Smooth muscle cell (in vitro differentiated cells): ENCODE measurements around the gene ITGA5. TPM values are rescaled to one million over a fixed set of nuclear protein-coding genes. Genes with fewer than 3 reads are reported as not detected.

Experiments
- DNase-seq: peaks from one replicate; lab custom pipeline; 2025; ENCODE audit not compliant: unreplicated experiment; lab: John Stamatoyannopoulos, UW
- H2AFZ ChIP-seq: fragments of 200-600 bp; sonication (generic); 2 replicates; pipeline ENCODE4 v1.6.0; 2016; ENCODE audit warnings: antibody characterized with exemption, low read depth, mild to moderate bottlenecking
- H3F3A ChIP-seq: fragments of 200-600 bp; sonication (generic); 2 replicates; pipeline ENCODE4 v1.6.0; 2017; ENCODE audit warnings: antibody characterized with exemption, low read depth
- H3K27ac ChIP-seq: fragments of 200-600 bp; sonication (generic); 2 replicates; pipeline ENCODE4 v1.5.1; 2016; ENCODE audit warnings: low read depth, mild to moderate bottlenecking
- H3K27me3 ChIP-seq: fragments of 200-600 bp; sonication (generic); 2 replicates; pipeline ENCODE4 v1.6.1; 2016; ENCODE audit warnings: low read depth, mild to moderate bottlenecking
- H3K36me3 ChIP-seq: fragments of 200-600 bp; sonication (generic); 2 replicates; pipeline ENCODE4 v1.5.1; 2016; ENCODE audit warnings: low read depth
- H3K4me1 ChIP-seq: fragments of 200-600 bp; sonication (generic); 2 replicates; pipeline ENCODE4 v1.5.1; 2016; ENCODE audit warnings: low read depth
- H3K4me2 ChIP-seq: fragments of 200-600 bp; sonication (generic); 2 replicates; pipeline ENCODE4 v1.6.0; 2016; ENCODE audit warnings: mild to moderate bottlenecking
- H3K4me3 ChIP-seq: fragments of 200-600 bp; sonication (generic); 2 replicates; pipeline ENCODE4 v1.5.1; 2016; ENCODE audit warnings: mild to moderate bottlenecking
- H3K79me2 ChIP-seq: fragments of 200-600 bp; sonication (generic); 2 replicates; pipeline ENCODE4 v1.6.0; 2016; ENCODE audit warnings: low read depth, mild to moderate bottlenecking
- H3K9ac ChIP-seq: fragments of 200-600 bp; sonication (generic); 2 replicates; pipeline ENCODE4 v1.6.0; 2016; ENCODE audit warnings: low read depth
- H3K9me3 ChIP-seq: fragments of 200-600 bp; sonication (generic); replicated peaks from 2 replicates; pipeline ENCODE4 v1.5.1; 2016; ENCODE audit warnings: low read depth
- H4K20me1 ChIP-seq: fragments of 200-600 bp; sonication (generic); 2 replicates; pipeline ENCODE4 v1.6.0; 2016; ENCODE audit warnings: low read depth
- CTCF ChIP-seq: fragments of 200-600 bp; sonication (generic); IDR thresholded peaks from 2 replicates; pipeline ENCODE4 v1.5.1; 2017; ENCODE audit warnings: borderline replicate concordance, mild to moderate bottlenecking, antibody characterized with exemption; ENCODE audit not compliant: insufficient read depth, poor library complexity, severe bottlenecking
- WGBS: methylation state at CpG from one replicate; pipeline ENCODE4 v1.1.7; 2016; ENCODE audit warnings: low lambda C conversion rate; 5-methylcytosine and 5-hydroxymethylcytosine counted together
- polyA plus RNA-seq: library from polyadenylated mRNA; unstranded; fragments of >200 nt; fragmentation: Nextera tagmentation; extraction: Ambion mirVana; gene quantifications from 2 replicates; pipeline ENCODE4 v1.2.1, GENCODE V29; 2016
- total RNA-seq: library from RNA; depleted of rRNA; stranded (reverse); fragments of >200 nt; gene quantifications from 2 replicates; pipeline ENCODE4 v1.2.3, GENCODE V29; 2014

Gene ITGA5
- total and polyA plus RNA-seq, 2 experiments from 2014 or later: 163 to 192 TPM

DNA sequence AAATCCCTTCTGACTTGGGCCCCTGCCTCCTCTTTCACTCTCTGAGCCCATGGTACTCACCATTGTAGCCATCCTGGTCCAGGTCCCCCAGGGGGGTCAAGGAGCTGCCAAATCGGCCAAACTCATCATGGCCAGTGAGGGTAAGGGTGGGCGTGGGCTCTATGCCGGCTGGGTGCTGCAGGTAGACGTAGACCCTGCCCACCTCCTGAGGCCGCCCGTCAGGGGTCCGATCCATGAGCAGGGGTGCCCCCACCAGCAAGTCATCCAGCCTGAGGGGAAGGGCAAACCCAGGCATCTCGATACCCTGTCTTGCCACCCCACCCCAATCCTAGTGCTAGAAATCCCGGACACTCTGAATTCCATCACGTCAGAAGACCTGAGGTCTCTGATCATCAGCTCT lies 14.0 kb downstream of the ITGA5 start:
- no peak overlapping the region for H3K27ac ChIP-seq
- H3K36me3 ChIP-seq: peaks cover 10% of the 10 kb centered on the region
- 95% methylated on average over 10 of the region's 10 CpGs for WGBS
- peaks cover 8% of the 10 kb centered on the region for H3K79me2 ChIP-seq
- no peak for DNase-seq
- H3F3A ChIP-seq: peaks cover 30% of the 10 kb centered on the region
- H3K4me3 ChIP-seq: no peak overlapping the region
- H3K4me2 ChIP-seq: no peak overlapping the region
- no peaks in the 10 kb centered on the region for H3K9me3 ChIP-seq
- H3K9ac ChIP-seq: no peak overlapping the region
- TF ChIP-seq CTCF: no peak
- H3K4me1 ChIP-seq: no peaks in the 10 kb centered on the region
- H4K20me1 ChIP-seq: peaks cover 27% of the 10 kb centered on the region
- no peak overlapping the region for H2AFZ ChIP-seq
- no peaks in the 10 kb centered on the region for H3K27me3 ChIP-seq

- no peak overlapping the region for H3K9ac ChIP-seq
- H3K4me2 ChIP-seq: no peak overlapping the region
- H3K27ac ChIP-seq: no peak overlapping the region
- H3K36me3 ChIP-seq: peaks cover 10% of the 10 kb centered on the region
- 73% methylated on average over 11 of the region's 11 CpGs for WGBS
- peaks cover 20% of the 10 kb centered on the region for H4K20me1 ChIP-seq
- H3F3A ChIP-seq: peaks cover 34% of the 10 kb centered on the region
- H2AFZ ChIP-seq: no peak overlapping the region
- no peak overlapping the region for H3K4me3 ChIP-seq
- no peak for DNase-seq
- peaks cover under 1% of the 10 kb centered on the region for H3K79me2 ChIP-seq
- H3K27me3 ChIP-seq: no peaks in the 10 kb centered on the region
- TF ChIP-seq CTCF: peak; percentile 97
- H3K9me3 ChIP-seq: no peaks in the 10 kb centered on the region
- H3K4me1 ChIP-seq: no peaks in the 10 kb centered on the region
Observed at GRCh38 chr12:54404061-54405004, 14.7 kb downstream of the ITGA5 start.

DNA sequence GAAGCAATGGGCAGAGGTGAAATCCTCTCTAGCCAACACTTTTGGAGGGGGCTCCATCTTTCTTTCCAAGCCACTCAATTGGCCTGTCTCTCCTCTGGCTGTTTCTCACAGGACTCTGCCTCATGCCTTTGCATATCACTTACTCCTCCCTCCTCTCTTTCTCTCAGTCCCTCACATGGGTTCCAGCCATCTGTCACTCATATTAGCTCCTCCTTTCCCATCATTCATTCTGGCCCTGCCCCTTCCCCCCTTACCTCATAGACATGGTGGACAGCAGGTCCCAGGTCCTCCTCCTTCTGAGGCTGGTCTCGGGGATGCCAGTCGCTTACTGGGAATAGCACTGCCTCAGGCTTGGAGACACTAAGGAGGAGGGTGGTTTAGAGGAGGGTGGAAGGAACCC lies 17.9 kb downstream of the ITGA5 start:
- H3K9ac ChIP-seq: no peak overlapping the region
- no peaks in the 10 kb centered on the region for H3K79me2 ChIP-seq
- no peak overlapping the region for H3K27ac ChIP-seq
- TF ChIP-seq CTCF: no peak
- H3K36me3 ChIP-seq: peaks cover 9% of the 10 kb centered on the region
- peaks cover 38% of the 10 kb centered on the region for H3F3A ChIP-seq
- H3K4me1 ChIP-seq: no peaks in the 10 kb centered on the region
- peaks cover 15% of the 10 kb centered on the region for H4K20me1 ChIP-seq
- H3K27me3 ChIP-seq: no peaks in the 10 kb centered on the region
- no peak for DNase-seq
- no peak overlapping the region for H3K4me3 ChIP-seq
- H2AFZ ChIP-seq: no peak overlapping the region
- no peaks in the 10 kb centered on the region for H3K9me3 ChIP-seq
- no peak overlapping the region for H3K4me2 ChIP-seq
- 97% methylated on average over 2 of the region's 2 CpGs for WGBS
